SH-SY5Y (cell line): ENCODE results near the gene OLFM3.

Experiments used
- GATA2 ChIP-seq: IDR thresholded peaks from 2 replicates; pipeline ENCODE4 v1.6.1; 2011; ENCODE audit warnings: mild to moderate bottlenecking, low read depth, low read length
- GATA3 ChIP-seq: IDR thresholded peaks from 2 replicates; pipeline ENCODE4 v1.6.1; 2011; ENCODE audit warnings: low read depth, mild to moderate bottlenecking, low read length, moderate library complexity

DNA sequence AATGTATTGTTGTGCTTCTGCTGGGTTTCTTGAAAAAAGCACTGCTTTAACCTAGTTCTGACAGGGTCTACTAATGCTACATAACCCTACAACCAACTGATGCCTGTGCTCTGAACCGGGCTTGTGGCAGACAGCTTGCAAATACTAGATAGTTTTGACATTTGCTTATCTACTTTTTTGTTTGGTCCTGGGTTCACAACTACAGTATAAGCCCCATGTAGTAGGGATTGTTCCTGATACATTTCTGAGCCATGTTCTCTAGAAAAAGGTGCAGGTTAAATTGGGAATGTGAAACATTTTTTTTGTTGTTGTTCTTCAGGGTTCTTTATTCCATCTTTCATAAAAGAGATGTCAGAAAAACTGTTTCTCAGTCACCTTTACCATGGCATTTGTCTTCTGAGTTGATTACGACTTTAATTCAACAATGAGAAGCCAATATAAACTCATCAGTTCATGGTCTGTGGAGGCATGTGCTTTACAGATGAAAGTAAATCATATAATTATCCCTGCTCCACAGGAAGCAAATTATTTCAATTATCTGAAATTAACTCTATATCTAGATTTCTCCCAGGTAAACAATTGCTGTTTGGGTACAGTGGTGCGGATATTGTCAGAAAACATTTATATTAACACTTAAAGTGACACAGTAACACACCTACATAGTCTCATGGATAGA, 22.0 kb downstream of the OLFM3 start:
- TF ChIP-seq GATA3 (no peak), GATA2 (no peak)
